Sigmoid colon (tissue), 7 donors: Measurements from ENCODE around the gene CNTN4. TPM values are rescaled to one million over a fixed set of nuclear protein-coding genes. Genes with fewer than 3 reads are reported as not detected.

Experiments used
- DNase-seq: peaks from one replicate; pipeline ENCODE4 v3.0.0-alpha.2; 2019
- H3K27ac ChIP-seq, 4 donors: fragments of 200-600 bp; sonication (generic); one replicate each; pipeline ENCODE4 v1.5.1; 2016 to 2019; ENCODE audit warnings: mild to moderate bottlenecking in 1 of 4
- H3K27me3 ChIP-seq, 3 donors: fragments of 200-600 bp; sonication (generic); one replicate each; pipeline ENCODE4 v1.5.1; 2019; ENCODE audit warnings: mild to moderate bottlenecking in 1 of 3
- H3K36me3 ChIP-seq, 4 donors: fragments of 200-600 bp; sonication (generic); one replicate each; pipeline ENCODE4 v1.5.1; 2016 to 2019
- H3K4me1 ChIP-seq, 4 donors: fragments of 200-600 bp; sonication (generic); one replicate each; pipeline ENCODE4 v1.5.1; 2017 to 2019
- H3K4me3 ChIP-seq, 4 donors: fragments of 200-600 bp; sonication (generic); one replicate each; pipeline ENCODE4 v1.5.1; 2017 to 2019; ENCODE audit warnings: mild to moderate bottlenecking in 2 of 4, moderate library complexity in 1 of 4
- H3K9me3 ChIP-seq, 4 donors: fragments of 200-600 bp in 3 of 4; sonication (generic) in 3 of 4; one replicate each; pipeline versions ENCODE4 v1.5.1 to v1.6.1; 2013 to 2019
- CTCF ChIP-seq, 4 experiments: fragments of 450-650 bp in 3 of 4; fragments of 200-600 bp in 1 of 4; IDR thresholded peaks; one replicate each; pipeline ENCODE4 v1.5.1; 2016 to 2019; ENCODE audit warnings: antibody characterized with exemption in 4 of 4, mild to moderate bottlenecking in 3 of 4, moderate library complexity in 2 of 4
- EP300 ChIP-seq, 4 donors: sonication (generic); formaldehyde crosslinking; IDR thresholded peaks; one replicate each; pipeline ENCODE4 v1.6.1; 2017; ENCODE audit warnings: antibody characterized with exemption in 4 of 4
- POLR2A ChIP-seq, 2 donors: fragments of 450-650 bp; IDR thresholded peaks; one replicate each; pipeline ENCODE4 v1.6.1; 2016; ENCODE audit warnings: antibody characterized with exemption in 2 of 2, mild to moderate bottlenecking in 2 of 2, moderate library complexity in 2 of 2
- POLR2AphosphoS5 ChIP-seq, 4 donors: sonication (generic); formaldehyde crosslinking; IDR thresholded peaks; one replicate each; pipeline ENCODE4 v1.6.1; 2017; ENCODE audit warnings: antibody characterized with exemption in 4 of 4
- WGBS, 2 donors: extraction: QIAGEN DNeasy Blood & Tissue Kit; methylation state at CpG; one replicate each; pipeline ENCODE4 v1.1.7; 2013; 5-methylcytosine and 5-hydroxymethylcytosine counted together
- intact Hi-C: fragments of 100-400 bp; cut with DNase I; formaldehyde crosslinking; loops from one replicate; pipeline ENCODE4 v1.15.1; 2023
- polyA plus RNA-seq, 3 donors: library from polyadenylated mRNA; stranded (reverse); fragments of 200-250 nt; gene quantifications; one replicate each; pipeline ENCODE4 v1.2.3, GENCODE V29; 2013
- total RNA-seq, 4 donors: library from RNA; depleted of rRNA; stranded (reverse); fragments of >200 nt; gene quantifications; one replicate each; pipeline ENCODE4 v1.1.0, GENCODE V29; 2016
- donor health status: healthy with polysubstance abuse.
- donor health status: Bipolar disorder and iron deficiency.
- donor health status: healthy.

The CNTN4 gene
- total and polyA plus RNA-seq, 7 donors, result 1.4 to 10.0 (median 7.5) TPM

- intact Hi-C loops, result no loop called here
- Histone ChIP-seq H3K27me3 (peaks cover 0 to 3% (median 0%) of the 10 kb centered on the region in 3 donors), H3K9me3 (no peaks in the 10 kb centered on the region), H3K4me3 (no peak overlapping the region), H3K36me3 (no peaks in the 10 kb centered on the region), H3K27ac (no peak overlapping the region), H3K4me1 (no peaks in the 10 kb centered on the region)
- TF ChIP-seq EP300 (IDR thresholded peaks at IDR 0.05) (no peak), POLR2A (IDR thresholded peaks at IDR 0.05) (no peak), POLR2AphosphoS5 (IDR thresholded peaks at IDR 0.05) (no peak), CTCF (IDR thresholded peaks at IDR 0.05) (no peak)
- no peak for DNase-seq
- 55 to 69% methylated on average over 2 of the region's 2 CpGs for WGBS, 2 donors
Measured at GRCh38 chr3:2504912-2505311, 406.2 kb downstream of the CNTN4 start.

- H3K4me1 ChIP-seq, result peaks cover 0 to 6% (median 0%) of the 10 kb centered on the region in 4 donors
- no peak overlapping the region for H3K4me3 ChIP-seq
- intact Hi-C loops, result no loop called here
- H3K27ac ChIP-seq, result no peak overlapping the region
- WGBS, 2 donors, result 90 to 92% methylated on average over 8 of the region's 8 CpGs
- H3K9me3 ChIP-seq, result no peaks in the 10 kb centered on the region
- H3K36me3 ChIP-seq, result no peaks in the 10 kb centered on the region
- no peak for TF ChIP-seq CTCF (IDR thresholded peaks at IDR 0.05)
- TF ChIP-seq EP300 (IDR thresholded peaks at IDR 0.05), result no peak
- TF ChIP-seq POLR2AphosphoS5 (IDR thresholded peaks at IDR 0.05), result no peak
- TF ChIP-seq POLR2A (IDR thresholded peaks at IDR 0.05), result no peak
- H3K27me3 ChIP-seq, result peaks cover 0 to 7% (median 2%) of the 10 kb centered on the region in 3 donors
- no peak for DNase-seq
Measured at GRCh38 chr3:2506776-2507175, 408.1 kb downstream of the CNTN4 start.

- Histone ChIP-seq H3K36me3 (no peaks in the 10 kb centered on the region), H3K4me3 (no peak overlapping the region), H3K4me1 (peaks cover 0 to 6% (median 0%) of the 10 kb centered on the region in 4 donors), H3K27ac (no peak overlapping the region), H3K9me3 (no peaks in the 10 kb centered on the region), H3K27me3 (peaks cover 0 to 7% (median 2%) of the 10 kb centered on the region in 3 donors)
- no peak for DNase-seq
- intact Hi-C loops, result no loop called here
- no peak for TF ChIP-seq EP300 (IDR thresholded peaks at IDR 0.05)
- no peak for TF ChIP-seq CTCF (IDR thresholded peaks at IDR 0.05)
- no peak for TF ChIP-seq POLR2A (IDR thresholded peaks at IDR 0.05)
- no peak for TF ChIP-seq POLR2AphosphoS5 (IDR thresholded peaks at IDR 0.05)
- 76 to 88% methylated on average over 8 of the region's 8 CpGs for WGBS, 2 donors
Measured at GRCh38 chr3:2510591-2511145, 412.0 kb downstream of the CNTN4 start.

GRCh38 chr3:2511356-2511755 is 412.7 kb downstream of the CNTN4 start:
- Histone ChIP-seq H3K36me3 (no peaks in the 10 kb centered on the region), H3K9me3 (no peaks in the 10 kb centered on the region), H3K4me3 (no peak overlapping the region), H3K27ac (no peak overlapping the region), H3K27me3 (peaks cover 0 to 7% (median 2%) of the 10 kb centered on the region in 3 donors), H3K4me1 (peaks cover 0 to 6% (median 0%) of the 10 kb centered on the region in 4 donors)
- intact Hi-C loops, result no loop called here
- no peak for DNase-seq
- TF ChIP-seq POLR2A (IDR thresholded peaks at IDR 0.05) (no peak), CTCF (IDR thresholded peaks at IDR 0.05) (no peak), EP300 (IDR thresholded peaks at IDR 0.05) (no peak), POLR2AphosphoS5 (IDR thresholded peaks at IDR 0.05) (no peak)
- 65 to 80% methylated on average over 10 of the region's 10 CpGs for WGBS, 2 donors

- 82 to 86% methylated on average over 2 of the region's 2 CpGs for WGBS, 2 donors
- intact Hi-C loops, result no loop called here
- Histone ChIP-seq H3K4me1 (peaks cover 0 to 6% (median 0%) of the 10 kb centered on the region in 4 donors), H3K27ac (no peak overlapping the region), H3K4me3 (no peak overlapping the region), H3K27me3 (peaks cover 0 to 7% (median 2%) of the 10 kb centered on the region in 3 donors), H3K9me3 (no peaks in the 10 kb centered on the region), H3K36me3 (no peaks in the 10 kb centered on the region)
- no peak for DNase-seq
- TF ChIP-seq POLR2AphosphoS5 (IDR thresholded peaks at IDR 0.05) (no peak), POLR2A (IDR thresholded peaks at IDR 0.05) (no peak), CTCF (IDR thresholded peaks at IDR 0.05) (no peak), EP300 (IDR thresholded peaks at IDR 0.05) (no peak)
Measured at GRCh38 chr3:2512881-2513280, 414.2 kb downstream of the CNTN4 start.
